Skin epidermis (tissue), 12 donors: Measurements from ENCODE around the gene LPP.

Experiments
- H3K27ac ChIP-seq, 21 experiments: fragments of 200-600 bp; sonication (generic) in 11 of 21; one replicate each; pipeline ENCODE4 v1.5.0; 2020; ENCODE audit warnings: mild to moderate bottlenecking in 3 of 21, inconsistent platforms in 2 of 21, moderate library complexity in 2 of 21
- H3K4me3 ChIP-seq, 7 experiments: fragments of 200-600 bp; sonication (generic) in 2 of 7; one replicate each; pipeline ENCODE4 v1.5.0; 2020; ENCODE audit warnings: inconsistent platforms in 2 of 7, mild to moderate bottlenecking in 2 of 7, moderate library complexity in 1 of 7

The LPP gene

DNA sequence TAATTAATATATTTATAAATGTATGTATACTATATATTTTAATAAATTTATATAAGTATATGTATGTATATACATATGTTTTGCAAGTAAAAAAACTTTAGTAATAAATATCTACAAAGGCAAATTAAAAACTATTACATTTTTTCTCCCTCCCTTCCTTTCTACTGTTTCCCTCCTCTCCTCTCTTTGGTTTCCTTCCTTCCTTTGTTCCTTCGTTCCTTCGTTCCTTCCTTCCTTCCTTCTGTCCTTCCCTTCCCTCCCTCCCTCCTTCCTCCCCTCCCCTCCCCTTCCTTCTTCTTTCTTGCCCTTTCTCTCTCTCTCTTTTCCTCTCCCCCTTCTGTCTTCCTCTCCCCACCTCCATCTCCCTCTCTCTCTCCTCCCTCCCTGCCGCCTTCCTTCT is 423.6 kb downstream of the LPP start:
- peak overlapping the region in 5 of 21 experiments; percentile 6 to 72 (median 42) for H3K27ac ChIP-seq

DNA sequence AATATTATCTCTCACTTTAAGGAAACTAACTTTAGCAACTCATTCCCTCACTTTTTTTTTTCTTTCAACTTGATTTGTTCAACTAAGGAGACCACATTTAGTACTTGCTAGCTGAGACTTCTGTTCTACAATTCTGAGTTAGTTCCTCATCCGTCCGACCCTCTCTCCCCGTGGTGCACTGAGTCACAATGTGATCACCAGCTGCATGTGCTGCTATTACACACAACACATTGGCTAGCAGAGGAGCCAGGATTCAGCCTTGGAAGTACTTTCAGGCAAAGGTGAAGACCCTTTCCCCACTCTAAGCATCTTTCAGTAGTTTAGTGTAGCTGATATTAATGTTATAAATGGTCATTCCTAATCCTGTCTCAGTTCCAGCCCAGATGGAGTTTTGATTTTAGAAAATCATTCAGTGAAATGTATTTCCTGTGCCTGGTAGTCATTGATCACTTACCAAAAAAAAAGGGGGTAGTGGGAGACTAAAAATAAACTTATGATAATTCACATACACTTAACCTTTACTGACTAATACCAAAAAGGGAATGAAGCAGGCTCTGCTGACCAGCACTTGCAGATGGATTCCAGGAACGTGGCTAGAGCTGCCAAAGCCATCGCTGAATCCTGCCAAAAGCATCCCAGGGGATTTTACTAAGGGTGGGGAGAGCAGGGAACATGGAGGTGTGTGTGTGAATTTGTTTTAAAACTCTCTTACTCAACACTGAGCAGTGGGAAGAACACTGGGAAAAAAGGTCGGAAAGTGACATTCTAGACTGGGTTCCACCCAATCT is 424.8 kb downstream of the LPP start:
- peak overlapping the region in 6 of 21 experiments; percentile 6 to 72 (median 38) for H3K27ac ChIP-seq
- H3K4me3 ChIP-seq: no peak overlapping the region

More for the DNA sequence above, 423.6 kb downstream of the LPP start:
- H3K4me3 ChIP-seq: no peak overlapping the region

DNA sequence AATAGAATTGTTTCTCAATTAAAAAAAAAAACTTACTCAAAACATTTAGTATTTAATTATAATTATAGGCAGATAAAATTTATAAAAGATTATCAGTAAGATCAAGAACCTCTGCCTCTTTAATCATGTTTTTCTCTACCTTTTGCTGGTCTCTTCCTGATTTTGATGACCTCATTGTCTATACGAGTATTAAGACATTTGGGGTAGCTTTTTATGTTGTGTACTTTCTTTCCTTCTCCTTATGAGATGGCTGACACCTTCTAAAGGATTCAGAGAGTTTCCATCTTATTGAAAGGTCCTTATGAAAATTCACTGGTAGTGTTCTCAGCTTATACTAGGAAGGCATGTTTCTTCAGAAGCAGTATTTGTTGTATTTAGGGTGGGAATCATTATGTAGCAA is 426.3 kb downstream of the LPP start:
- Histone ChIP-seq H3K27ac (peak overlapping the region in 1 of 21 experiments; percentile 71), H3K4me3 (no peak overlapping the region)

DNA sequence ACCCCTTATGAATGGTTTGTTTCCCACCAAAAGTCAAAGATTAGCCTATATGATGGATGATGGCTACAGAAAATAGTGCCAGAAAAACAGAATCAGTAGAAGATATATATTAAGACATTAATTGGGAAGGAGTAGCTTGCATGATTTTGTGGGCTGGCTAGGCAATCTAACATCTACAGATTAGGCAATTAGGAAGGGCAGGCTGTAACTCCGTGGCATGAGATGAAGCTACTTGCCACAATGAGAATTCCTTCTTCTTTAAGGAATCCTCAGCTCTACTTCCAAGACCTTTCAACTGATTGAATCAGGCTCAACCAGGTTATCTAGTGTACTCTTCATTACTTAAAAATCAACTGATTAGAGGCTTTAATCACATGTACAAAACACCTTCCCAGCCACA is 426.7 kb downstream of the LPP start:
- Histone ChIP-seq H3K27ac (peak overlapping the region in 1 of 21 experiments; percentile 71), H3K4me3 (no peak overlapping the region)

DNA sequence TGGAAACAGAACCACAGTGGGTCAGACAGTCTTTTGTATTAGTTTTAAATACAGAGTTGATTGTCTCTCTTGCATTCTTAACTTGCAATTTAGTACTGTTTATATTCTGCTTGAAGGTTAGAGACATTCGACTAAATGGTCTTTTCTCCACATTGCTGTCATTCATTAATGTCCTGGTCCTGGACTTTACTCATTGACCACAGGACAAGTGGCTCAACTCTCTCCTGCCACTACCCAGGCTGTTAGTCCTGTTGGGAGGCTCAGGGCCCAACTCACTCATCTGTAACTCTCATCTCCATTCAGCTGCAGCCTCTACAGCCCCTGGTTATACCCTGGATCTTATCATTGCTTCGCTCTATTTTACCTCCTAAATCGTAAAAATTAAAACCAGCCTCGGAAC is 427.4 kb downstream of the LPP start:
- H3K27ac ChIP-seq: peak overlapping the region in 1 of 21 experiments; percentile 71
- H3K4me3 ChIP-seq: no peak overlapping the region

DNA sequence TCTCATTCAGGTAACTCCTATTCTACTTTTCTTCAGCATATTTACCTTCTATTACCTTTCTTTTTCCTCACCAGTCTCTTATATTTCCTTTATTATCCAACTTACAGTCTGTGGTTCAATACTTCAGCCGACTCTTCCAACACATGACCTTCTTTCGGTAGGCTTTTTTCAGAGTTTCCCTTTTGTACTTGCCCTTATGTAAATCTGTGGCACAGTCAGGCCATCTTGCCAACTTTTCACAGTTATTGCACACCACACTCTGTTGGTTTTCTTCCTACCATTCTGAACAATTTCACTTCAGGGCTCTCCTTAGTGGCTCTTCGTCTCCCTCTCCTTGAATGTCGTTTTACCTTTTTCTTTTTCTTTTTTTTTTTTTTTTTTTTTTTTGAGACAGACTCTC is 427.8 kb downstream of the LPP start:
- peak overlapping the region in 1 of 21 experiments; percentile 71 for H3K27ac ChIP-seq

DNA sequence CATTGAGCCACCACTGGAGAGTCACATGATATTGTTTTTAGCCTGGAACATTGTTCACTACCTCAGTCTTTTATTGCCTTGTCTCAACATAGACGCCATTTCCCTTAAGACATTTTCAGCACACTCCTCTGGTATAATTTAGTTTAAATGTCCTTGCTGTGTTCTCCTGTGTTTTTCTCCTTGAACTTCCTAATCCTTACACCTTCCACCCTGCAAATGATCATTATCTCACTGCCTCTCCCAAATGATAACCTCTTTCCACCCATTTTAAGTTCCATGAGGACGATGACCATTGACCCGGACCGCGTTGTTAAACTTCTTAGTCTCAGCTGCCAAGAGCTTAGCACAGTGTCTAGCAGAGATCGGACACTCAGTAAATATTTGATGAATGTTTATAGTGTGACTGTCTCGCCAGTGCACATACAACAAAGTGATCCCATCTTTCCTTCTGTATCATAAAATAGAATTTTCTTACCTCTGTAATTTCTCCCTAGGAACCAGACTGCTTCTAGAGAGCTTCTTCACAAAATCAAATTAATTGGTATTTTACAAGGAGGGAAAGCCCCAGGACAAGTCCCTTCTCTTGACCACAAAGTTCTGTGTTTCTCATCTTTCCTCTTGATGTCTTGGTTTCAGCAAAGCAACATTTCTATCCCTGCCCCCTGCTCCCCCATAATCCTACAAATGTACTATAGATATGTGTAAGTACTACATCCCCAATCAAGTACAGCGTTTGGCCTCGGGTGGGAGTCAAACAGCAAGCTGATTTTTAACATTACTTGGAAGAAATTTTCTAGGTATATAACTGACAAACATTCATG is 429.6 kb downstream of the LPP start:
- Histone ChIP-seq H3K4me3 (no peak overlapping the region), H3K27ac (peak overlapping the region in 5 of 21 experiments; percentile 15 to 56 (median 46))

More for the DNA sequence above, 427.8 kb downstream of the LPP start:
- H3K4me3 ChIP-seq: no peak overlapping the region

DNA sequence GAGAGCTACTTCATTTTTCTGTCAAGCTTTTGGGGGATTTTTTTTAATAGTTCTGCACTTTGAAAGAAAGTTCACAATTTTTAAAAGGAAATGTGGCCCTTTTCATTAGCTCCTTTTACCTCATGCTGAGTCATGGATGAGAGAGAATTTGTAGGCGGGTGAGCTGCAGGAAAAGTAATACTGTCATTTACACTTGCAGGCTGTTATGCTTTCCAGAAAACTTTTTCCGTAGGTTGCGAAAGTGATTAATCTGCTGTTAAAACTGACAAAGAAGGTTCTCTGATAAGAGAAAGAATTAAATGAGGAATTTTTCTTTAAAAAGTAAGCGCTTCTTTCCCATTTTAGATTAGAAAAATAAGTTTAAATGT is 430.2 kb downstream of the LPP start:
- Histone ChIP-seq H3K27ac (peak overlapping the region in 4 of 21 experiments; percentile 15 to 56 (median 44)), H3K4me3 (no peak overlapping the region)

DNA sequence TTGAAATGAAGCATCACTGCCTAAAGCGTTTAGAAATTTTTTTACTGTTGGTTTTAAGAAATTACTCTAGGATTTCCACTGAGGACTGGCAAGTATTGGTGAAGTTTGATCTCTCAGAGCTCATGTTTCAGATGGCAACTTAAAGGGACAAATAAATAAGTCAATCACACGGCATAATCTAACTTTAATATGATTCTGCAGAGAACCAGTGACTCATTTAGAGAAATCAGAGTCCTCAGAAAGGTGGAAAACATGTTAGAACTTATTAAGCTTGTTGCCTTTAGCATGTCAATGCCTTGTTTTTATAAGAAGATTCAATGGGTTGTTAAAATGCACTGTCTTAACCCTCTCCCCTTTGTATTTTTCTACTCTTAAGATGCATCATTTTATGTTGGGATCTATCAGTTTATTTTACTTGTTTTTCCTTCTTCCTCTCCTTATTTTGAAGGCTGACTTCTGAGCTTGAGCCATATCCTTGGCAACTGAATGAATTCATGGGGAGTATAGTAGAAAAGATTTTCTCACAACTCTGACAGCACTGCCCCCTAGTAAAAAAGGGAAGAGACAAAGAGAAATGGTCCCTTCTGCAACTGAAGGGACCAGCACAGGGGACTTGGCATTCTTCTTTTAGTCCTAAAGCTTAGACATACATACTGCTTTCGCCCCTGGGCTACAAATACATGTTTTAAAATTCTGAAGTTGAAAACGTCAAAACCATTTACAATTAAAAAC is 431.2 kb downstream of the LPP start:
- no peak overlapping the region for H3K4me3 ChIP-seq
- peak overlapping the region in 7 of 21 experiments; percentile 8 to 49 (median 15) for H3K27ac ChIP-seq

DNA sequence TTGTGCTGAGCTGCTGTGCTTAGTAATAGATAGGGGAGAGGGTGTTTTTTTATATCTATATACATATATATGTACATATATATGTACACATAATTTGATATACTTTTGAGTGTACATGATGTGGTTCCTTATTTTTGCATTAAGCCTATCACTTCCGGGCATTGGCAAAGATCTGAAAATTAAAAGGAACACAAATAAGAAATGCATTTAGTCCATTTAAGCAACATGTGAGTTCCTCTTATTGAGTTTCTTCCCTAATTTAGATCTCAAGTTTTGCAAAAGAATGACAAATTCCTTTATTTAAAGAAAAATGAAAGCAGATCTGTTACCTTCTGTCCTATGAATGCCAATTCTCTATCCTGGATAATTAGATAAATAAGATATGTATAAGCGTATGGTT is 435.1 kb downstream of the LPP start:
- Histone ChIP-seq H3K4me3 (no peak overlapping the region), H3K27ac (peak overlapping the region in 3 of 21 experiments; percentile 12 to 52 (median 40))

DNA sequence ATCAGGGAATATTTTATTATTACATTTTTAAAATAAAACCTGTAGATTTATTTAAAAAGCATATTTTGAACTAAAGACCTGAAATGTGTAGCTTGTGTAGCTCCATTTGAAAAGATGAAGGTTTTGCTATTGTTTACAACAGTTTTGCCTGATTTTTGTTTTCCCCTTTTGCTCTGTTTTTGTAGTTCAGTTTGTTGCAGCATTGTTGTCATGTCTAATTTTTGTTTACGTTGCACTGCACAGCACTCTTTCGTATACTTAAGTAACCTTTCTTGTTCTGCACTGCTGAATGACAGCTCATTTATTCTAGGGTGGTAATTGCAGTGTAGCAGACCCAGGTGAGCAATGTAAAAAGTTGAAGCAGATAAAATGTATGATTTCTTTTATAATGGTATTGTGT is 435.8 kb downstream of the LPP start:
- peak overlapping the region in 2 of 21 experiments; percentile 12 to 52 for H3K27ac ChIP-seq

DNA sequence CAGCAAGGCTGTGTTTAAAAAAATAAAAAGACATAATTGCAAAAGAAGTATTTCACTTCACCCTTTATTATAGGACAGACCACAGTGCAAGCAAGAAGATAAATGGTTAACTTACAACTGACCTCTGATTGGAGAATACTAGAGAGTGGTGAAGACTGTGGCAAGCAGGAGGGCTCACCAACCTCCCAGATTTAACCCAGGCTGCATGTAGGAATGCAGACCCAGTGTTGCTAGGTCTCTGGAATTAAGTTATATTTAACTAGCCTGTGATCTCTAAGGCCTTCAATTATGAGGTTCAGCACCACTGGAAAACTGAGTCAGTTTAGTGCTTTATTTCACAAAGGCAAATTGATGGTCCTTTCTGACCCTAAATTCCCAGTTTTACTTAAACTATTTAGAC is 436.6 kb downstream of the LPP start:
- Histone ChIP-seq H3K4me3 (no peak overlapping the region), H3K27ac (peak overlapping the region in 1 of 21 experiments; percentile 1)

More for the DNA sequence above, 435.8 kb downstream of the LPP start:
- H3K4me3 ChIP-seq: no peak overlapping the region

DNA sequence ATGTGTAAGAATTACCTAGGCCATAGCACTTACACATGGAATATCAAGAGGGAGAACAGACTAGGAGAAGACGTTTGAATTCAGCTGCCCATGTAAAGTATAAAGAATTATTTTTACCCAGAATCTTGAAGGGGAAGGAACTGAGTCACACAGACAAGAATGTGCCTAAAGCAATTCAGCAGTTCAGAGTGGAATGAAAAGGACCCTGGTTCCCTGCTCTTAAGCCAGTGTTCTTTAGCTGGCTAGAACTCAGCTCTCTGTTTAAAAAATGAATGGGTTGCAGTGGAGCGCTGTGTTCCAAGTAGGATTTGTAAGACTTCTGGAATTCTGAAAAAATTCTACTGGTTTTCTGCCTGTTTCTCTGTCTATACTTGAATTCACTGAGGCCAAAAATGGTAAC is 440.2 kb downstream of the LPP start:
- H3K27ac ChIP-seq: peak overlapping the region in 5 of 21 experiments; percentile 11 to 54 (median 31)
- H3K4me3 ChIP-seq: no peak overlapping the region

DNA sequence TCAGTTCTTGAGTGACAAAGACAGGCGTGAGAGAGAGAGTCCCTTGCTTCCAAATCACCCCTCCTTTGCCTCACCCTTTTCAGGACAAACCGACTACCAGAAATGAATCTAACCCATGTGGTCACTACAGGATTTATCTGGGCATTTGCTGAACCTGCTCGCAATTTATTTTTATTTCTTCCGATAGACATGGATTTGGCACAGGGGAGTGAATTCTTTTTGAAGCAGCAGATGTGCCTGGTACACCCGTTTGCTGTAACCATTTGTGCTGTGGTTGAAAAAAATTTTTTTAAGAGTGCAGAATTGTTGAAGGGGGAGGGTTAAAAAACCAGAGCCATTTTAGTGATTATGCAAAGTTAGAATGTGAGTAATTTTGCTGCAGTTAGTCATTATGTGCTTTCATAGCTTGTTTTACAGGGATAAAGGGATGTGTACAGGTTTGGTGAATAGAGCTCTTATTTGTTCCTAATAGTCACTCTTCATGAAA is 442.0 kb downstream of the LPP start:
- no peak overlapping the region for H3K4me3 ChIP-seq
- H3K27ac ChIP-seq: peak overlapping the region in 4 of 21 experiments; percentile 17 to 51 (median 30)

DNA sequence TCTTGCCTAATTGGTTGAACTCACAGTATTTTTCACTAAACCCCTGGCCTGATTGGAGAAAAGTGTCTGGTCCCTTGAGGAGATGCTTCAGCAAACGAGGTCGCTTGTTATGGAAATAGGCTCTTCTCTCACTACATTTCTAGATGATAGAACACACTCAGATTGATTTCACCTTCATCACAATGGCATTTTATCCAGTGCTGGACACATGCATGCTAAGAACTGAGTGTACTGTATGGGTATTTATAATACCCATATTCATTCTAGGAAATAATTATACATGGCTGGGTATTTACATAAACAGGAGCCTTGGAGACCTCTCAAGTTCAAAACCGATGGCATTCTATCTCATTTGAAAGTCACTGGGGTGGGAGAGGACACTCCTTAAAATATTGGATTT is 444.9 kb downstream of the LPP start:
- Histone ChIP-seq H3K27ac (no peak overlapping the region), H3K4me3 (no peak overlapping the region)

DNA sequence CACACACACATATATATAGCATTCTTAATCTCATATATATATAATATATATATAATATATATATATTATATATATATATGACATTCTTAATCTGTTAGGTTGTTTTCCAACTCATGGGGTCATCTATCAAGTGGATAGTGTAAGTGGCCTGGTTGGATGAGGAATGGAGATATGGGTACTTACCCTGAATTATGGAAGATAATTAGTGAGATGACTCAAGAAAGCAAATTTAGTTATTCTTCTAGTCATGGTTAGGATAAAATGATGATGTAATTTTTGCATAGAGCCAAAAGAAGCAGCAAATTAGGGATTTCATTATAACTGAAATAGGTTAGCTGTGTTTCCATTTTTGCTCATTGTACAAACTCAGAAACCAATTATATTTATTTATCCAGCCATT is 448.2 kb downstream of the LPP start:
- H3K27ac ChIP-seq: no peak overlapping the region
- H3K4me3 ChIP-seq: no peak overlapping the region

DNA sequence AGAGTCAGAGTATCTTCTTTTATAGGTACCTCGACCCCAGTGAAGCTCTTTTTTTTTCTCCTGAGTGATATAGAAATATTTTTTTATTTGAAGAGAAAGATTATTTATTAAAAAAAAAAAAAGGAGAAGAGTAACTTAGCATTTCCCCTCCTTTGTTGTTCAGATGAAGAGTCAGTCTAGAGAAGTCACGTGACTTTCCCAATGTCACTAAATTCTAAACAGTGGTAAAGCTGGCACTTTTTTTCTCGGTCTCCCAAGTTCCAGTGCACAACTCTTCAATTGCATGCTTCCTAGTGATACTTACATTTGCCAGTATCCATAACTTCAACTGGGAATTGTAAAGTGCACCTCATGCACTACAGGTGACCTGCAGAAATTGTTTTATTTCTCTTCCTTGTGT is 448.7 kb downstream of the LPP start:
- no peak overlapping the region for H3K4me3 ChIP-seq

DNA sequence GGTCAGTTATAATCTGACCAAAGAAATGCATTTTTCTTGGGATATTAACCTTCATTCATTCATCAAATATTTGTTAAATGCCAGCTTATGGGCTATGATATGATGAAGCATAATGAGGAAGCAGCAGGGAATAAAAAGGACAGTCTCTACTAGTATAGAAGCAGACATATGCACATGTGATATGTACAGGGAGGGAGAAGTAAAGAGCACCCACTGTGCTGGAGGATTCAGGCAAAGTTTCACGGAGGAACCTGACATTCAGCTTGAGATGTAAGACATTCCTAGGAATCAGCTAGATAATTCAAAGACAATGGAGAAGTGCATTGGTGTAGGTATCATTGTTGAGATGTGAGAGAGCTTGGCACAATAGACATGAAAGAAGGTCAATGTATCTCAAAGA is 450.7 kb downstream of the LPP start:
- H3K27ac ChIP-seq: peak overlapping the region in 4 of 21 experiments; percentile 13 to 56 (median 24)
- no peak overlapping the region for H3K4me3 ChIP-seq

More for the DNA sequence above, 448.7 kb downstream of the LPP start:
- H3K27ac ChIP-seq: no peak overlapping the region

DNA sequence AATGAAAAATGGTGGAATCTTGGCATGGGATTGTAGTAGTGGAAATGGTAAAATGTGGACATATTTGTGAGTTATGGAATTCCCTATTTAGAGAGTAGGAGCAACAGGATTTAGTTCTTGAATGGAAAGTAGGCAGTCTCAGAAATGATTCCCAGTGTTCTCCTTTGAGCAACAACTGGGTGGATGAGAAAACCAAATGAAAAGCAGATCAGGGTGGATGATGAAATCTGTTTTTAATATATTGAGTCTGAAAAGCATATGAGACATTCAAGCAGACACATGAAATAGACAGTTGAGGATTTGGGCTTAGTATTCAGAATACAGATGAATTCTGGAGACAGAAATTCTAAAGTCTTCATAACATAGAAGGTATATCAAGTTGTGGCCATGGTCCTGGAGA is 451.3 kb downstream of the LPP start:
- Histone ChIP-seq H3K4me3 (no peak overlapping the region), H3K27ac (peak overlapping the region in 3 of 21 experiments; percentile 56 to 78 (median 78))

DNA sequence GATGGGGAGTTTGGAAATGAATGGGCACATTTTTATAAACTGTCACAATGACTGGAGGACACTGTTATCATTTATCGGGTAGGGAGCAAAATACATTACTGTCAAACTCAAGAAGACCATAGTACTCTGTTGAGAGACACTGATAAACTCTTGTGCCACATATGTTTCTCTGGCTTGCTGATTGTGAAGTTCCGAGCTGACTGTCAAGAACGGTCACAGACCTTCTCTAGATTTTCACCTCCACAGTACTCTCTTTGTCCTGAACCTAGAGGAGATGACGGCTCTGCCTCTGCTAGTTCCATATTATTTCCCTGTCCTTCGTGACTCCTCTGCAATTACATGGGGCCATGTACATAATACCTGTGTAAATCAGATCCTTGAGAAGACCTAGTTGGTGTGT is 451.9 kb downstream of the LPP start:
- H3K4me3 ChIP-seq: no peak overlapping the region
- peak overlapping the region in 11 of 21 experiments; percentile 16 to 78 (median 27) for H3K27ac ChIP-seq
